OCI-LY1 (cell line): ENCODE results near the gene CORIN.

ENCODE experiments used
- H2AFZ ChIP-seq: fragments of 200-600 bp; sonication (generic), shearing (Covaris generic); 2 replicates; pipeline ENCODE4 v1.6.0; 2014; ENCODE audit warnings: antibody characterized with exemption, mild to moderate bottlenecking, low read length
- H3F3A ChIP-seq: fragments of 200-600 bp; sonication (generic), shearing (Covaris generic); 2 replicates; pipeline ENCODE4 v1.6.0; 2014; ENCODE audit warnings: mild to moderate bottlenecking, antibody characterized with exemption, low read length, moderate library complexity; ENCODE audit not compliant: insufficient read depth
- H3K27ac ChIP-seq: fragments of 200-600 bp; sonication (generic); 2 replicates; pipeline ENCODE4 v1.5.1; 2014; ENCODE audit warnings: low read length, mixed run types, mild to moderate bottlenecking, low read depth; ENCODE audit not compliant: poor library complexity, severe bottlenecking
- H3K27me3 ChIP-seq: fragments of 200-600 bp; sonication (generic); 2 replicates; pipeline ENCODE4 v1.6.0; 2014; ENCODE audit warnings: antibody characterized with exemption, mild to moderate bottlenecking, low read length, moderate library complexity; ENCODE audit not compliant: insufficient read depth
- H3K36me3 ChIP-seq: fragments of 200-600 bp; sonication (generic); 2 replicates; pipeline ENCODE4 v1.6.1; 2014; ENCODE audit warnings: mild to moderate bottlenecking, antibody characterized with exemption, low read length, moderate library complexity, mixed read lengths; ENCODE audit not compliant: insufficient read depth
- H3K4me1 ChIP-seq: fragments of 200-600 bp; sonication (generic); 2 replicates; pipeline ENCODE4 v1.5.1; 2014; ENCODE audit warnings: mild to moderate bottlenecking, low read length, moderate library complexity; ENCODE audit not compliant: insufficient read depth, severe bottlenecking
- H3K4me2 ChIP-seq: fragments of 200-600 bp; sonication (generic), shearing (Covaris generic); 2 replicates; pipeline ENCODE4 v1.6.1; 2014; ENCODE audit warnings: low read length
- H3K4me3 ChIP-seq: fragments of 200-600 bp; sonication (generic); 2 replicates; pipeline ENCODE4 v1.5.1; 2014; ENCODE audit warnings: low read length, low read depth, mild to moderate bottlenecking, mixed read lengths; ENCODE audit not compliant: poor library complexity, severe bottlenecking
- H3K79me2 ChIP-seq: fragments of 200-600 bp; shearing (Covaris generic); 2 replicates; pipeline ENCODE4 v1.6.1; 2016; ENCODE audit warnings: mixed run types, low read length, mixed read lengths; ENCODE audit not compliant: insufficient read depth
- H3K9ac ChIP-seq: fragments of 200-600 bp; sonication (generic), shearing (Covaris generic); 2 replicates; pipeline ENCODE4 v1.6.1; 2014; ENCODE audit warnings: mild to moderate bottlenecking, low read length, mixed read lengths
- H3K9me2 ChIP-seq: fragments of 200-600 bp; sonication (generic), shearing (Covaris generic); 2 replicates; pipeline ENCODE4 v1.6.1; 2014; ENCODE audit warnings: low read depth, mild to moderate bottlenecking, low read length, mixed read lengths
- H3K9me3 ChIP-seq: fragments of 200-600 bp; shearing (Covaris generic); 2 replicates; pipeline ENCODE4 v1.6.1; 2014; ENCODE audit warnings: low read length, mixed read lengths
- H4K20me1 ChIP-seq: fragments of 200-600 bp; sonication (generic), shearing (Covaris generic); 2 replicates; pipeline ENCODE4 v1.6.0; 2016; ENCODE audit warnings: mild to moderate bottlenecking, low read length; ENCODE audit not compliant: insufficient read depth
- CTCF ChIP-seq: fragments of 200-600 bp; sonication (generic), shearing (Covaris generic); IDR thresholded peaks from 2 replicates; pipeline ENCODE4 v1.5.1; 2017; ENCODE audit warnings: mild to moderate bottlenecking, antibody characterized with exemption, low read length, moderate library complexity, mixed read lengths
- EZH2 ChIP-seq: fragments of 200-600 bp; sonication (generic), shearing (Covaris generic); IDR thresholded peaks from 2 replicates; pipeline ENCODE4 v1.8.0; 2017; ENCODE audit warnings: borderline replicate concordance, mixed run types, mild to moderate bottlenecking, antibody characterized with exemption, low read length, moderate library complexity, mixed read lengths

The CORIN gene

GRCh38 chr4:47606482-47606881 is 231.4 kb downstream of the CORIN start:
- Histone ChIP-seq H3K9ac (no peak overlapping the region), H3F3A (no peaks in the 10 kb centered on the region), H4K20me1 (no peaks in the 10 kb centered on the region), H2AFZ (no peak overlapping the region), H3K4me2 (no peak overlapping the region), H3K9me3 (no peaks in the 10 kb centered on the region), H3K36me3 (no peaks in the 10 kb centered on the region), H3K4me3 (no peak overlapping the region), H3K4me1 (no peaks in the 10 kb centered on the region), H3K79me2 (no peaks in the 10 kb centered on the region), H3K27me3 (no peaks in the 10 kb centered on the region), H3K9me2 (no peaks in the 10 kb centered on the region), H3K27ac (no peak overlapping the region)
- no peak for TF ChIP-seq EZH2
- no peak for TF ChIP-seq CTCF

- Histone ChIP-seq H2AFZ (no peak overlapping the region), H3K27me3 (no peaks in the 10 kb centered on the region), H3K27ac (no peak overlapping the region), H4K20me1 (no peaks in the 10 kb centered on the region), H3K36me3 (no peaks in the 10 kb centered on the region), H3F3A (no peaks in the 10 kb centered on the region), H3K79me2 (no peaks in the 10 kb centered on the region), H3K9me3 (no peaks in the 10 kb centered on the region), H3K9ac (no peak overlapping the region), H3K4me3 (no peak overlapping the region), H3K9me2 (no peaks in the 10 kb centered on the region), H3K4me1 (no peaks in the 10 kb centered on the region), H3K4me2 (no peak overlapping the region)
- TF ChIP-seq CTCF (no peak), EZH2 (no peak)
Measured at GRCh38 chr4:47598896-47599295, 239.0 kb downstream of the CORIN start.

GRCh38 chr4:47598320-47598719 is 239.5 kb downstream of the CORIN start:
- no peak for TF ChIP-seq CTCF
- no peak for TF ChIP-seq EZH2
- H3K9me2 ChIP-seq = no peaks in the 10 kb centered on the region
- no peaks in the 10 kb centered on the region for H3F3A ChIP-seq
- no peaks in the 10 kb centered on the region for H3K36me3 ChIP-seq
- H3K9ac ChIP-seq = no peak overlapping the region
- H3K4me3 ChIP-seq = no peak overlapping the region
- H3K79me2 ChIP-seq = no peaks in the 10 kb centered on the region
- H3K27ac ChIP-seq = no peak overlapping the region
- no peak overlapping the region for H3K4me2 ChIP-seq
- no peak overlapping the region for H2AFZ ChIP-seq
- no peaks in the 10 kb centered on the region for H3K9me3 ChIP-seq
- H3K27me3 ChIP-seq = no peaks in the 10 kb centered on the region
- H3K4me1 ChIP-seq = no peaks in the 10 kb centered on the region
- H4K20me1 ChIP-seq = no peaks in the 10 kb centered on the region
